ENCODE data around the gene CCND2.

Gene CCND2

DNA sequence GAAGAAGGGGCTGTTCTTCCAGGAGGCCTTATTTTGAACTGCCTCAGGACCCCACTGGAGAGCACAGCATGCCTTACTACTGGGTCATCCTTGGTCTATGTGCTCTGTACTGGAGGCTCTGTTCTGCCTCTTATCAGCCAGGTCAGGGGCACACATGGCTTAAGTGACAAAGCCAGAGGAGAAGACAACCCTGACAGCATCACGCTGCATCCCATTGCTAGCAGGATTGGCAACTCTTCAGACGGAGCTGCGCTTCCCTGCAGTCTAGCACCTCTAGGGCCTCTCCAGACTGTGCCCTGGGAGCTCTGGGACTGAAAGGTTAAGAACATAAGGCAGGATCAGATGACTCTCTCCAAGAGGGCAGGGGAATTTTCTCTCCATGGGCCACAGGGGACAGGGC lies 30.2 kb downstream of the CCND2 start:
- DNase-seq (ENCODE audit: insufficient read length, low spot score): no peak
- TF ChIP-seq, protein P1, sequence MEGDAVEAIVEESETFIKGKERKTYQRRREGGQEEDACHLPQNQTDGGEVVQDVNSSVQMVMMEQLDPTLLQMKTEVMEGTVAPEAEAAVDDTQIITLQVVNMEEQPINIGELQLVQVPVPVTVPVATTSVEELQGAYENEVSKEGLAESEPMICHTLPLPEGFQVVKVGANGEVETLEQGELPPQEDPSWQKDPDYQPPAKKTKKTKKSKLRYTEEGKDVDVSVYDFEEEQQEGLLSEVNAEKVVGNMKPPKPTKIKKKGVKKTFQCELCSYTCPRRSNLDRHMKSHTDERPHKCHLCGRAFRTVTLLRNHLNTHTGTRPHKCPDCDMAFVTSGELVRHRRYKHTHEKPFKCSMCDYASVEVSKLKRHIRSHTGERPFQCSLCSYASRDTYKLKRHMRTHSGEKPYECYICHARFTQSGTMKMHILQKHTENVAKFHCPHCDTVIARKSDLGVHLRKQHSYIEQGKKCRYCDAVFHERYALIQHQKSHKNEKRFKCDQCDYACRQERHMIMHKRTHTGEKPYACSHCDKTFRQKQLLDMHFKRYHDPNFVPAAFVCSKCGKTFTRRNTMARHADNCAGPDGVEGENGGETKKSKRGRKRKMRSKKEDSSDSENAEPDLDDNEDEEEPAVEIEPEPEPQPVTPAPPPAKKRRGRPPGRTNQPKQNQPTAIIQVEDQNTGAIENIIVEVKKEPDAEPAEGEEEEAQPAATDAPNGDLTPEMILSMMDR (IDR thresholded peaks at IDR 0.05; ENCODE audit: insufficient read depth, missing control alignments): no peak
- no peak for FAIRE-seq

DNA sequence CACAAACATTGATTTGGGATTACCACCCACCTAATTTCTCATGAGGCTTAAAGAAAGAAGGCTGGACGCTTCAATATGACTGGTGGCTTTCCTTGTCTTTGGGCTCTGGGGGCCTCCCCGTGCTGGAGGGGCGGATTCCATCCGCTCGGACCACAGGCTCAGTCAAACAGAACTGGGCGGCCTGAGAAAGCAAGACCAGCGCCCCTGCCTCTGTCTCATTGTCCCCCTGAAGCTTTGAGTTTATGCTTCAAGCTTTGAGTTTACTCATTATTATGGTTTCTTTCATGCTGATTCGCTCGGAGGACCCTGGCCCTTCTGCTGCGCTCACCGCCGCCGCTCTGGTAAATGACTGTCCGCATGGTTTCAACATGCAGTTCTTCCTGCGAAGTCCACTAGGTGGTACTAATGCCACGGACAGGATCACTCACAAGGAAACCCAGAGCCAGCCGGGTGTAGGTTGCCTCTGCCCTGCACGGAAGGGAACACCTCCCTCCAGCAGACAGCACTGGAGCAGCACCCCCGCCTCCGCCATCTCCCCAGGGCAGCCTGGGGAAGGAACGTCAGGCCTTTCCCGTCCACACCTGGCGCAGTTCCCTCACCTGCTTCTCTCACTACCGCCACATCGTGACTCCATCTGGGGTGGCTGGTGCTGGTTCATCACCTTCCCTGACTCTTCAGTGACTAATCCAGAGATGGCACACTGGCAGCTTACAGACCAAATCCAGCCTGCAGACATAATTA lies 34.2 kb downstream of the CCND2 start:
- FAIRE-seq: no peak

DNA sequence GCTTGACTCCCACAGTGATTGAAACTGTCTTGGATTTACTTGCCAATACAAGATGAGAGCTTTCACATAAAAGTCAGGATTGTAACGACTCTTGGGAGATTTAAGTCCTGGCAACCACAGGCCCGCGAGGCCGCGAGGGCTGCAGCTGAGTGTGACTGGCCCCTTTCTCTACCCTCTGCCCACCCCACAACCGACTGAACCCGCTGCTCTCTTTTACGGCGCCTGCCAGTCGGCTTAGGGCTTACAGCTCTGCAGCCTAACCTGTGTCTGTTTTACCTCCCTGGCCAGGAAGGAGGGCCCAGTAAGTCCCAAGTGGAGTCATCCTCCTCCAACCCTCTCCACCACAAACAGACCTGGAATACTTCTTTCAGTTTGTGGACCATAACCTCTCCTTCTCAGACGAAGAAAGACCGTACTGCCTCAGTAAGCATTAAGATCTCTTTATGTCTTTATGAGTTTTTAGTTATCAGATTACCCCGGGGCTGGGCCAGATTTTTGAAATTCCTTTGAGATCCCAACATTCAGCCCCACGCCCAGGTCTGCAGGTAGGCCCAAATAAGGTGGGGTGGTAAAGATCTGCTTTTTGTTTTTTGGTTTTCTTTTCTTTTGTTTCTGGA lies 34.9 kb downstream of the CCND2 start:
- TF ChIP-seq, protein P1 (IDR thresholded peaks at IDR 0.05; ENCODE audit: insufficient read depth, missing control alignments): no peak
- DNase-seq (ENCODE audit: insufficient read length, low spot score): no peak
- FAIRE-seq: peak; percentile 83

More for the DNA sequence above, 34.2 kb downstream of the CCND2 start:
- TF ChIP-seq, protein P1 (IDR thresholded peaks at IDR 0.05; ENCODE audit: insufficient read depth, missing control alignments): peak; percentile 73
- DNase-seq (ENCODE audit: insufficient read length, low spot score): peak; percentile 59

DNA sequence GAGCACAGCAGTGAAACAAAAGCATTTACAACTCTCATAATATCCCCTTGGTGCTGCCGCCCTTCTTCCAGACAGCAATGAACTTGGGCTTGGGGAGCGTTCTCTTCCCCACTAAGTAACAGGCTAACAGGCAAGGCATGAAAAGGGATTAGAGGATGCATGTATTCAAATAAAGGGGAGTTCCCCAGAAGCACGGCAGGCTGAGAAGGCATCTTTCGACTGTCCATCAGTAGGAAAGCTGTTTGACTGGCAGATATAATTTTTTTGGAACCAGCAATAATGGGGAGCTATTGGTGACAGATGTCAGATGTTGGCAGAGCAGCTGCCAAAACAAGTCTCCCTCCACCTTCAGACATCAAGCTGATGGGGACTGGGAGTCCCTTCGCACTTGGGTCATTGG lies 38.2 kb downstream of the CCND2 start:
- TF ChIP-seq, protein P1 (IDR thresholded peaks at IDR 0.05; ENCODE audit: insufficient read depth, missing control alignments): no peak
- FAIRE-seq: no peak

DNA sequence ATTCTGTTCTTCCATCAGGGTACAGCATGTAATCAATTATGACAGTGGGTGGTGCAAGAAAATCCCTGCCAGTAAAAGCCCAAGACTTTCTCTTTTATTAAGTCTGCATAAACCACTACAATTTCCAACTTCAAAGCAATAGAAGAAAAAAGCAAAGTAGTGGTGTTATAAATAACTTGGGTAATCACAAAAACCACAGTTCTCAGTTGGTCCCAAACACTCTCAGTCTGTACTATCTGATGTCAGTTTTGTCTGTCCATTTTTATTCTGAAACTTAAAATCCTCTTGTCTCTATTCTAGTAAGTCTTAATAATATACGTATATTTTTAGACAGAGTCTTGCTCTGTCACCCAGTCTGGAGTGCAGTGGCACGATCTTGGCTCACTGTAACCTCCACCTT lies 38.7 kb downstream of the CCND2 start:
- no peak for FAIRE-seq
- TF ChIP-seq, protein P1 (IDR thresholded peaks at IDR 0.05; ENCODE audit: insufficient read depth, missing control alignments): no peak
- DNase-seq (ENCODE audit: insufficient read length, low spot score): no peak

More for the DNA sequence above, 38.2 kb downstream of the CCND2 start:
- no peak for DNase-seq (ENCODE audit: insufficient read length, low spot score)

DNA sequence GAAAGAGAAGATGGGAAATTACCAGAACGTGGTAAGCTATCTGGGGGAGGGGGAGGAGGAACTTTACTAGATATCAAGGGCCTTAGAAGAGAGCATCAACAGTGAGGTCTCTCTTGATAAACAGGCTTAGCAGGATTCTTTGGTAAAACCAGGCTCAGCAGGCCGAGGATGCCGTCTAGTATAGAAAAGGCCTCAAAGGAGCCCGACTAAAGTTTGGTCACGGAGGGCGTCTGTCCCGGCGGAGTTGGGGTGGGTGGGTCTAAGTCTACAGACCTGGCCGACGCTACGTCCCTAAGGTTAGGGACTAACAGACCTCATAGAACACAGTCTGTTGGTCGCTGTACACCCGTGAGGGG lies 46.9 kb downstream of the CCND2 start:
- no peak for FAIRE-seq

More for the DNA sequence above, 46.9 kb downstream of the CCND2 start:
- no peak for DNase-seq (ENCODE audit: insufficient read length, low spot score)
- TF ChIP-seq, protein P1 (IDR thresholded peaks at IDR 0.05; ENCODE audit: insufficient read depth, missing control alignments): no peak
